ENCODE data around the gene CCNE1.

DNA sequence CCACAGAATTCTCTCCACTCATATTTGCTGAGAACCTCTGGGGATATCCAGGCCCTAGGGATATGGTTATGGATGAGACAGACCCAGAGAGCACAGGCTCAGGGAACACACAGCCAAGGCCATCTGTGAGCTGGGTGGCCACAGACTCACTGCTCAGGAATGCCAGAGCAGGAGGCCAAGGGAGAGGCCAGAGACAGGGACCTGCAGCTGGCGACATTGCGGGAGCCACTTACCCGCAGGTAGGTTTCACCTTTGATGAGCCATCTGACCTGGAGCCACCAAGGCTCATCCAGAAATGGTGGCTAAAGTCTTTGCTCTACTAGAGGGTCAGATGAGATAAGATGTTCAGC, 29.4 kb downstream of the CCNE1 start:
- TF ChIP-seq POLR2AphosphoS5 (IDR thresholded peaks at IDR 0.05; ENCODE audit: low read depth, low read length), result no peak
- no peak for TF ChIP-seq TAF1 (IDR thresholded peaks at IDR 0.05; ENCODE audit: borderline replicate concordance, insufficient read depth, low read length)
- no peak for TF ChIP-seq SIN3A (IDR thresholded peaks at IDR 0.05; ENCODE audit: borderline replicate concordance, insufficient read depth, low read length)
- TF ChIP-seq, protein P1, sequence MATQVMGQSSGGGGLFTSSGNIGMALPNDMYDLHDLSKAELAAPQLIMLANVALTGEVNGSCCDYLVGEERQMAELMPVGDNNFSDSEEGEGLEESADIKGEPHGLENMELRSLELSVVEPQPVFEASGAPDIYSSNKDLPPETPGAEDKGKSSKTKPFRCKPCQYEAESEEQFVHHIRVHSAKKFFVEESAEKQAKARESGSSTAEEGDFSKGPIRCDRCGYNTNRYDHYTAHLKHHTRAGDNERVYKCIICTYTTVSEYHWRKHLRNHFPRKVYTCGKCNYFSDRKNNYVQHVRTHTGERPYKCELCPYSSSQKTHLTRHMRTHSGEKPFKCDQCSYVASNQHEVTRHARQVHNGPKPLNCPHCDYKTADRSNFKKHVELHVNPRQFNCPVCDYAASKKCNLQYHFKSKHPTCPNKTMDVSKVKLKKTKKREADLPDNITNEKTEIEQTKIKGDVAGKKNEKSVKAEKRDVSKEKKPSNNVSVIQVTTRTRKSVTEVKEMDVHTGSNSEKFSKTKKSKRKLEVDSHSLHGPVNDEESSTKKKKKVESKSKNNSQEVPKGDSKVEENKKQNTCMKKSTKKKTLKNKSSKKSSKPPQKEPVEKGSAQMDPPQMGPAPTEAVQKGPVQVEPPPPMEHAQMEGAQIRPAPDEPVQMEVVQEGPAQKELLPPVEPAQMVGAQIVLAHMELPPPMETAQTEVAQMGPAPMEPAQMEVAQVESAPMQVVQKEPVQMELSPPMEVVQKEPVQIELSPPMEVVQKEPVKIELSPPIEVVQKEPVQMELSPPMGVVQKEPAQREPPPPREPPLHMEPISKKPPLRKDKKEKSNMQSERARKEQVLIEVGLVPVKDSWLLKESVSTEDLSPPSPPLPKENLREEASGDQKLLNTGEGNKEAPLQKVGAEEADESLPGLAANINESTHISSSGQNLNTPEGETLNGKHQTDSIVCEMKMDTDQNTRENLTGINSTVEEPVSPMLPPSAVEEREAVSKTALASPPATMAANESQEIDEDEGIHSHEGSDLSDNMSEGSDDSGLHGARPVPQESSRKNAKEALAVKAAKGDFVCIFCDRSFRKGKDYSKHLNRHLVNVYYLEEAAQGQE (IDR thresholded peaks at IDR 0.05; ENCODE audit: insufficient read depth in 1 of 2, low read depth in 2 of 2, low read length in 2 of 2), result no peak

Data from PFSK-1 (cell line).